ENCODE data around the gene JARID2. TPM values are rescaled to one million over a fixed set of nuclear protein-coding genes. Genes with fewer than 3 reads are reported as not detected.
A peak's percentile ranks its signal among the peaks of the same experiment; 100 is the strongest.

The JARID2 gene
- total and polyA plus RNA-seq, 7 experiments from 2014 or later, result 6.9 to 39.6 (median 24.1) TPM

DNA sequence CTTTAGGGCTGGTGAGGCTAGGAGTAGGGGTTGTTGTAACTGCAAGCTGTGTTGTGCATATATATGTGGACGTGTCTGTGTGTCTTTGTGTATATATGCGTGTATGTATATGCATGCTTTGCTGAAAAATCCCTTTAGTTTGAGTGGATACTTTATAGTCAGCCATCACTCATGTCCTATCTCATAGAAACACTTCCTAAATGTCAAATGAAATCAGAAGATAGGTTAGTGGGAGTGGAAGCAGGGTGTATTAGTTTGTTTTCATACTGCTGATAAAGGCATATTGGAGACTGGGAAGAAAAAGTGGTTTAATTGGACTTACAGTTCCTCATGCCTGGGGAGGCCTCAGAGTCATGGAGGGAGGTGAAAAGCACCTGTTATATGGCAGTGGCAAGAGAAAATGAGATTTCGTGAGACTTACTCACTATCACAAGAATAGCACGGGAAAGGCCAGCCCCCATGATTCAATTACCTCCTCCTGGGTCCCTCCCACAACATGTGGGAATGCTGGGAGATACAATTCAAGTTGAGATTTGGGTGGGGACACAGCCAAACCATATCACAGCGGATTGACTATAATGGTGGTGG, 131.1 kb downstream of the JARID2 start:
- H3K36me3 ChIP-seq (ENCODE audit: control insufficient read depth in 2 of 3, insufficient read depth in 3 of 3, low read length in 3 of 3), result peaks cover 0 to 4% (median 2%) of the 10 kb centered on the region in 3 experiments
- no peaks in the 10 kb centered on the region for H3K9me3 ChIP-seq (ENCODE audit: control insufficient read depth in 2 of 3, low read length in 3 of 3)
- no peak overlapping the region for H3K27ac ChIP-seq (ENCODE audit: low read depth, low read length)
- no peak for DNase-seq
- H3K4me3 ChIP-seq (ENCODE audit: low read length), result no peak overlapping the region
- no peak for ATAC-seq
- H3K9me3 Mint-ChIP-seq, result peaks cover 0 to 5% (median 0%) of the 10 kb centered on the region in 11 donors
- peaks cover 6 to 21% (median 19%) of the 10 kb centered on the region in 5 donors for H3K36me3 Mint-ChIP-seq
- H3K27me3 ChIP-seq (ENCODE audit: control insufficient read depth in 2 of 2, insufficient read depth in 2 of 2, low read length in 2 of 2), result no peaks in the 10 kb centered on the region
- ChIA-PET POLR2A (no interaction called here), CTCF (no interaction called here)
- H3K4me1 ChIP-seq (ENCODE audit: control insufficient read depth in 2 of 2, insufficient read depth in 2 of 2, low read length in 2 of 2), result peaks cover 6 to 21% of the 10 kb centered on the region in 2 donors
- peak overlapping the region in 1 of 9 donors; percentile 59 for H3K27ac Mint-ChIP-seq
- no peaks in the 10 kb centered on the region for H3K27me3 Mint-ChIP-seq
- no peak overlapping the region for H3K4me3 Mint-ChIP-seq
- intact Hi-C loops (cut with micrococcal nuclease), result no loop called here
- H3K4me1 Mint-ChIP-seq, result peaks cover 36 to 61% (median 48%) of the 10 kb centered on the region in 7 donors

DNA sequence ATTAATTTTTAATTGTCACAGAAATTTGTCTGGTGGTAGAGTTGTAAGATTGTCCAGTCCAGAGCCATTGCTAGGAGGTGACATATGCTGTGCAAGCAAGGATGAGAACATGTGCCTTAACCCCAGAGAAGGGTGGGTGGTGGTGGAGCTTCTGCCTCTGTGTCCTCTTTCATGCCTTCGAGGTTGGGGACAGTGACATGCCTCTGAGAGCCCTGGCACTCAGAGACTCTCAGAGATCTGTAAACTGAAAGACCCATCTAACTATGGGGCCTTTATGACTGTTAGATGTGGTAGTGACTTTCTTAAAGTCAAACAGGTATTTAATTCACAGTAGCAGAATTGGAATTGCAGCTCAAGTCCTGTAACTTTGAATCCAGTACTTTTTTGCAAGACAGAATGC, 132.4 kb downstream of the JARID2 start:
- H3K4me3 Mint-ChIP-seq, result peak overlapping the region in 2 of 10 donors; percentile 6 to 12
- intact Hi-C loops (cut with micrococcal nuclease), result no loop called here
- peak overlapping the region in 2 of 9 donors; percentile 21 to 37 for H3K27ac Mint-ChIP-seq
- Histone ChIP-seq H3K36me3 (ENCODE audit: control insufficient read depth in 2 of 3, insufficient read depth in 3 of 3, low read length in 3 of 3) (peaks cover 0 to 4% (median 2%) of the 10 kb centered on the region in 3 experiments), H3K4me3 (ENCODE audit: low read length) (no peak overlapping the region), H3K4me1 (ENCODE audit: control insufficient read depth in 2 of 2, insufficient read depth in 2 of 2, low read length in 2 of 2) (peaks cover 6 to 21% of the 10 kb centered on the region in 2 donors), H3K9me3 (ENCODE audit: control insufficient read depth in 2 of 3, low read length in 3 of 3) (no peaks in the 10 kb centered on the region), H3K27me3 (ENCODE audit: control insufficient read depth in 2 of 2, insufficient read depth in 2 of 2, low read length in 2 of 2) (no peaks in the 10 kb centered on the region), H3K27ac (ENCODE audit: low read depth, low read length) (no peak overlapping the region)
- ChIA-PET CTCF (no interaction called here), POLR2A (no interaction called here)
- peaks cover 0 to 5% (median 0%) of the 10 kb centered on the region in 11 donors for H3K9me3 Mint-ChIP-seq
- no peak for DNase-seq
- H3K27me3 Mint-ChIP-seq, result no peaks in the 10 kb centered on the region
- H3K36me3 Mint-ChIP-seq, result peaks cover 6 to 20% (median 19%) of the 10 kb centered on the region in 5 donors
- ATAC-seq, result no peak
- peaks cover 41 to 68% (median 58%) of the 10 kb centered on the region in 7 donors for H3K4me1 Mint-ChIP-seq

DNA sequence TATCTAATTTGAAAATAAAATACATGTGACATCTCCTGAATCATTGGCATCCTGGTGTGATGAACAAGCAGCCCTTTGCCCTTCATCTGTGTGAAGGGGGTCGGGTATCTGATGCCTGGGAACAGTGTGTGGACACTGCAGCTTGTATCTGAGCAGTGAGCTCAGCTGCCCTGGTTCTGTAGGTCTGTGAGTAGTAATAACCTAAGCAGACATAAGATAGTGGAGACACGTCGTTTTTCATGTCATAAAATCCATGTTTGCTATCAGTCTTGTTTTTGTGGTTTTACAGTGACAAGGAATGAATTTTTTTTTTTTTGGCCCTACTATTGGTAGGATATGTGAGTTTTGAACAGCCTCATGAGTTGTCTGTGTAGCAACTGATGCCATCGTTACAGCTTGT, 133.0 kb downstream of the JARID2 start:
- H3K4me1 ChIP-seq (ENCODE audit: control insufficient read depth in 2 of 2, insufficient read depth in 2 of 2, low read length in 2 of 2), result peaks cover 6 to 19% of the 10 kb centered on the region in 2 donors
- H3K9me3 Mint-ChIP-seq, result peaks cover 0 to 5% (median 0%) of the 10 kb centered on the region in 11 donors
- ChIA-PET POLR2A (interaction anchor here (1.0 kb wide), 1 partner anchor 132 kb away, joined by 3 read pairs; no protein-coding TSS in a partner anchor), CTCF (no interaction called here)
- H3K27me3 Mint-ChIP-seq, result no peaks in the 10 kb centered on the region
- H3K27ac ChIP-seq (ENCODE audit: low read depth, low read length), result no peak overlapping the region
- peaks cover 0 to 4% (median 2%) of the 10 kb centered on the region in 3 experiments for H3K36me3 ChIP-seq (ENCODE audit: control insufficient read depth in 2 of 3, insufficient read depth in 3 of 3, low read length in 3 of 3)
- H3K9me3 ChIP-seq (ENCODE audit: control insufficient read depth in 2 of 3, low read length in 3 of 3), result no peaks in the 10 kb centered on the region
- H3K27me3 ChIP-seq (ENCODE audit: control insufficient read depth in 2 of 2, insufficient read depth in 2 of 2, low read length in 2 of 2), result no peaks in the 10 kb centered on the region
- H3K4me1 Mint-ChIP-seq, result peaks cover 43 to 71% (median 61%) of the 10 kb centered on the region in 7 donors
- peak overlapping the region in 1 of 9 donors; percentile 67 for H3K27ac Mint-ChIP-seq
- H3K4me3 ChIP-seq (ENCODE audit: low read length), result no peak overlapping the region
- peaks cover 6 to 20% (median 19%) of the 10 kb centered on the region in 5 donors for H3K36me3 Mint-ChIP-seq
- ATAC-seq (no peak), DNase-seq (no peak)
- intact Hi-C loops (cut with micrococcal nuclease), result no loop called here
- peak overlapping the region in 1 of 10 donors; percentile 15 for H3K4me3 Mint-ChIP-seq

DNA sequence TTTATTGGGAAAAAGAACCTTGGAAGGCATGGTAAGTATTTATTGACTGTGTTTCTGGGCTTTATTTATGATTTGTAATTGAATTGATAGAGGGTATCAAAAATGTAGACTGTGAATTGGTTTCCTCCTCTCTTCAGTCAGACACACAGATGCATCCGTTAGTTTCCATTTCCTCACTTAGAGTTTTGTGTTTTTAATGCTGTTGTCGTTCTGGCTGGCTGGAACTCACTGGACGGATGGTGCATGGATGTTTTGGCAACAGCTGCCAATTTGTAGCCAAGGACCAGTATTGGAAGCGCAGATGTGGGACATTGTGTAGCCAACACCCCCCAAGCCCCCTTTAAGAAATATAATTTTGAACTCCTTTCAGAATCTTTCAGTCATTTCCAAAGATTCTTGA, 134.5 kb downstream of the JARID2 start:
- POLR2A ChIA-PET, result interaction anchor here (1.4 kb wide), 1 partner anchor 53 kb away, joined by 3 read pairs; no protein-coding TSS in a partner anchor
- Mint-ChIP-seq H3K27me3 (no peaks in the 10 kb centered on the region), H3K36me3 (peaks cover 6 to 19% (median 17%) of the 10 kb centered on the region in 5 donors), H3K9me3 (peaks cover 0 to 5% (median 0%) of the 10 kb centered on the region in 11 donors), H3K27ac (peak overlapping the region in 5 of 9 donors; percentile 21 to 76 (median 51)), H3K4me3 (peak overlapping the region in 5 of 10 donors; percentile 20 to 63 (median 33)), H3K4me1 (peaks cover 50 to 82% (median 72%) of the 10 kb centered on the region in 7 donors)
- CTCF ChIA-PET, result no interaction called here
- Histone ChIP-seq H3K9me3 (ENCODE audit: control insufficient read depth in 2 of 3, low read length in 3 of 3) (no peaks in the 10 kb centered on the region), H3K36me3 (ENCODE audit: control insufficient read depth in 2 of 3, insufficient read depth in 3 of 3, low read length in 3 of 3) (peaks cover 0 to 4% (median 0%) of the 10 kb centered on the region in 3 experiments), H3K4me3 (ENCODE audit: low read length) (no peak overlapping the region), H3K4me1 (ENCODE audit: control insufficient read depth in 2 of 2, insufficient read depth in 2 of 2, low read length in 2 of 2) (peaks cover 6 to 14% of the 10 kb centered on the region in 2 donors), H3K27me3 (ENCODE audit: control insufficient read depth in 2 of 2, insufficient read depth in 2 of 2, low read length in 2 of 2) (no peaks in the 10 kb centered on the region), H3K27ac (ENCODE audit: low read depth, low read length) (no peak overlapping the region)
- ATAC-seq (no peak), DNase-seq (no peak)
- intact Hi-C loops (cut with micrococcal nuclease), result no loop called here

DNA sequence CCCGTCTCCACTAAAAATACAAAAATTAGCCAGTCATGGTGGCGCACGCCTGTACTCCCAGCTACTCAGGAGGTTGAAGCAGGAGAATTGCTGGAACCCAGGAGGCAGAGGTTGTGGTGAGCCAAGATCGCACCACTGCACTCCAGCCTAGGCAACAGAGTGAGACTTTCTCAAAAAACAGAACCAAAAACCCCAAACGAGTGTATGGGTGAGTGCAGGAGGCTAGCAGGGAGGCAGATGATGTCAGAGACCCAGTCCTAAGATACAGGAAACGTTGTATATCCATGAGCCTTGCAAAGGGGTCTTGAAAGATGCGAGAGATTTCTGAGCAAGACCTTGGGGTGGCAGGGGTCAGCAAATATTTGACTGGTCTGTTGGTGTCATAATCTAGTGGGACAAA, 136.2 kb downstream of the JARID2 start:
- CTCF ChIA-PET, result no interaction called here
- no peak for ATAC-seq
- peaks cover 54 to 89% (median 78%) of the 10 kb centered on the region in 7 donors for H3K4me1 Mint-ChIP-seq
- H3K9me3 ChIP-seq (ENCODE audit: control insufficient read depth in 2 of 3, low read length in 3 of 3), result no peaks in the 10 kb centered on the region
- no peaks in the 10 kb centered on the region for H3K27me3 Mint-ChIP-seq
- POLR2A ChIA-PET, result interaction anchor here (0.7 kb wide), 1 partner anchor 1908 kb away, joined by 3 read pairs; no protein-coding TSS in a partner anchor
- peaks cover 6 to 17% of the 10 kb centered on the region in 2 donors for H3K4me1 ChIP-seq (ENCODE audit: control insufficient read depth in 2 of 2, insufficient read depth in 2 of 2, low read length in 2 of 2)
- no peak for DNase-seq
- intact Hi-C loops (cut with micrococcal nuclease), result no loop called here
- peaks cover 2 to 8% (median 6%) of the 10 kb centered on the region in 5 donors for H3K36me3 Mint-ChIP-seq
- no peaks in the 10 kb centered on the region for H3K27me3 ChIP-seq (ENCODE audit: control insufficient read depth in 2 of 2, insufficient read depth in 2 of 2, low read length in 2 of 2)
- peak overlapping the region in 2 of 9 donors; percentile 54 for H3K27ac Mint-ChIP-seq
- H3K4me3 ChIP-seq (ENCODE audit: low read length), result no peak overlapping the region
- no peak overlapping the region for H3K27ac ChIP-seq (ENCODE audit: low read depth, low read length)
- peaks cover 0 to 2% (median 0%) of the 10 kb centered on the region in 11 donors for H3K9me3 Mint-ChIP-seq
- H3K4me3 Mint-ChIP-seq, result no peak overlapping the region
- H3K36me3 ChIP-seq (ENCODE audit: control insufficient read depth in 2 of 3, insufficient read depth in 3 of 3, low read length in 3 of 3), result no peaks in the 10 kb centered on the region

DNA sequence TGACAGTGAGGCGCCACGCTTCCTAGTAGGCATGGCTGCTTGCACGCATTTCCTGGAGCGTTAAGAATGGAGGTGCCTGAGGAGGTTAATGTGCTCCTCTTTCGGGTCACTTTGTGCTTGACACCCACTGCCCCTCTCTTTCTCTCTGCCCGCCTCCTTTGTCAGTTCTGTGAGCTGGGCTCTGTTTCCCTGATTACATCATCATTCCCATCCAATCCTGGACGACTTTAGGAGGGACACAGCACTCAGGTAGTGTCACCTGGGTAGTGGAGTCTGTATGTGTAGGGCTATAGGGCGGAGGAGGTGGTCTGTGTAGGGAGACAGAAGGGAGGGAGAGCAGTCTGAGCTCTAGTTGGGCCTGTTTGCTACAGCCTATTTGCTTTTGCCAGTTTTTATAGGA, 136.8 kb downstream of the JARID2 start:
- H3K4me3 Mint-ChIP-seq, result no peak overlapping the region
- Histone ChIP-seq H3K4me3 (ENCODE audit: low read length) (no peak overlapping the region), H3K27me3 (ENCODE audit: control insufficient read depth in 2 of 2, insufficient read depth in 2 of 2, low read length in 2 of 2) (no peaks in the 10 kb centered on the region), H3K27ac (ENCODE audit: low read depth, low read length) (no peak overlapping the region), H3K36me3 (ENCODE audit: control insufficient read depth in 2 of 3, insufficient read depth in 3 of 3, low read length in 3 of 3) (no peaks in the 10 kb centered on the region), H3K9me3 (ENCODE audit: control insufficient read depth in 2 of 3, low read length in 3 of 3) (no peaks in the 10 kb centered on the region), H3K4me1 (ENCODE audit: control insufficient read depth in 2 of 2, insufficient read depth in 2 of 2, low read length in 2 of 2) (peaks cover 6 to 22% of the 10 kb centered on the region in 2 donors)
- no peak for DNase-seq
- intact Hi-C loops (cut with micrococcal nuclease), result no loop called here
- no peaks in the 10 kb centered on the region for H3K9me3 Mint-ChIP-seq
- no peaks in the 10 kb centered on the region for H3K27me3 Mint-ChIP-seq
- peaks cover 57 to 92% (median 82%) of the 10 kb centered on the region in 7 donors for H3K4me1 Mint-ChIP-seq
- ChIA-PET CTCF (no interaction called here), POLR2A (no interaction called here)
- peak overlapping the region in 3 of 9 donors; percentile 39 to 71 (median 50) for H3K27ac Mint-ChIP-seq
- ATAC-seq, result no peak
- peaks cover 0 to 5% (median 4%) of the 10 kb centered on the region in 5 donors for H3K36me3 Mint-ChIP-seq
